Lung (tissue), 16 donors: ENCODE data around the gene AHCY. TPM values are rescaled to one million over a fixed set of nuclear protein-coding genes. Genes with fewer than 3 reads are reported as not detected.
"Not testable (repeated sequence)": the region's sequence is repeated elsewhere in the genome, so short reads cannot be mapped to it uniquely, and the experiment has no call there.

Experiments
- ATAC-seq: fragments of 200-7000 bp; cut with Tn5 transposase; one replicate; pipeline ENCODE4 v1.9.1; 2020; ENCODE audit warnings: moderate number of reproducible peaks; ENCODE audit not compliant: insufficient read depth, low FRiP score
- DNase-seq, 3 donors: peaks; one replicate each; pipeline ENCODE4 v3.0.0-alpha.2; 2013 to 2017
- H3K27ac ChIP-seq, 2 donors: one replicate each; pipeline ENCODE4 v1.5.1; 2013; ENCODE audit warnings: mild to moderate bottlenecking in 2 of 2, moderate library complexity in 2 of 2, control low read depth in 1 of 2, inconsistent platforms in 1 of 2, low read depth in 1 of 2, low read length in 1 of 2
- H3K27me3 ChIP-seq, 3 donors: one replicate each; pipeline ENCODE4 v1.5.1; 2013; ENCODE audit warnings: low read length in 2 of 3; ENCODE audit not compliant: control insufficient read depth in 3 of 3, insufficient read depth in 3 of 3
- H3K36me3 ChIP-seq, 4 donors: one replicate each; pipeline ENCODE4 v1.5.1; 2013; ENCODE audit warnings: low read length in 4 of 4, mild to moderate bottlenecking in 1 of 4, moderate library complexity in 1 of 4; ENCODE audit not compliant: control insufficient read depth in 4 of 4, insufficient read depth in 4 of 4
- H3K4me1 ChIP-seq, 5 donors: one replicate each; pipeline ENCODE4 v1.5.1; 2013; ENCODE audit warnings: low read length in 5 of 5, mild to moderate bottlenecking in 2 of 5, moderate library complexity in 1 of 5; ENCODE audit not compliant: control insufficient read depth in 5 of 5, insufficient read depth in 5 of 5
- H3K4me3 ChIP-seq: one replicate; pipeline ENCODE4 v1.5.1; 2013; ENCODE audit warnings: mild to moderate bottlenecking, control low read depth, moderate library complexity
- H3K9ac ChIP-seq, 2 donors: one replicate each; pipeline ENCODE4 v1.5.1; 2013; ENCODE audit warnings: low read length in 2 of 2, control low read depth in 1 of 2; ENCODE audit not compliant: insufficient read depth in 1 of 2
- H3K9me3 ChIP-seq, 4 donors: one replicate each; pipeline ENCODE4 v1.5.1; 2013; ENCODE audit warnings: low read length in 3 of 4, mild to moderate bottlenecking in 1 of 4, moderate library complexity in 1 of 4; ENCODE audit not compliant: control insufficient read depth in 4 of 4, insufficient read depth in 3 of 4
- WGBS, 2 donors: extraction: QIAGEN DNeasy Blood & Tissue Kit; methylation state at CpG; one replicate each; pipeline ENCODE4 v1.1.7; 2013; 5-methylcytosine and 5-hydroxymethylcytosine counted together
- long read RNA-seq, 5 donors: transcript quantifications; one replicate each; lab custom pipeline, GENCODE V29; 2026
- polyA plus RNA-seq, 2 donors: library from polyadenylated mRNA; stranded (reverse); fragments of 200-250 nt; gene quantifications; one replicate each; pipeline ENCODE4 v1.2.1, GENCODE V29; 2013
- total RNA-seq, 2 donors: library from RNA; depleted of rRNA in 1 of 2; stranded (reverse); fragments of >200 nt in 1 of 2; gene quantifications; one replicate each; pipeline ENCODE4 v1.2.1, GENCODE V29; 2014 to 2021
- TF ChIP-seq, protein P1 (sequence below): IDR thresholded peaks from 2 replicates; pipeline ENCODE4 v1.5.1; 2012; ENCODE audit warnings: mild to moderate bottlenecking; ENCODE audit errors: control extremely low read depth, extremely low read depth
- donor health status: control.
- donor health status: control.
- donor health status: Bipolar disorder and iron deficiency.
- donor health status: healthy.
- donor health status: DM: yes; HTN: yes; CAD: no.

AHCY gene
- 100 to 1,000 TPM in 1 of 2 donors, 10 to 100 TPM in 1; 40.2 to 116 TPM for total RNA-seq
- polyA plus RNA-seq: 100 to 1,000 TPM in 1 of 2 donors, 10 to 100 TPM in 1; 93.7 to 116 TPM
- long read RNA-seq, donor 1, transcript AHCY-201 (10 exons, 2,143 nt): major isoform, 24 of 24 reads
- long read RNA-seq, donor 1, partial matches to known transcripts: 0 of 24 reads
- long read RNA-seq, donor 1, other reads (novel, unspliced or antisense): 0 of 24 reads
- long read RNA-seq, donor 2, transcript AHCY-201 (10 exons, 2,143 nt): major isoform, 13 of 13 reads
- long read RNA-seq, donor 2, partial matches to known transcripts: 0 of 13 reads
- long read RNA-seq, donor 2, other reads (novel, unspliced or antisense): 0 of 13 reads
- long read RNA-seq, donor 3, transcript AHCY-201 (10 exons, 2,143 nt): major isoform, 13 of 13 reads
- long read RNA-seq, donor 3, partial matches to known transcripts: 0 of 13 reads
- long read RNA-seq, donor 3, other reads (novel, unspliced or antisense): 0 of 13 reads
- long read RNA-seq, donor 4, transcript AHCY-201 (10 exons, 2,143 nt): major isoform, 6 of 6 reads
- long read RNA-seq, donor 4, partial matches to known transcripts: 0 of 6 reads
- long read RNA-seq, donor 4, other reads (novel, unspliced or antisense): 0 of 6 reads
- long read RNA-seq, donor 5, transcript AHCY-201 (10 exons, 2,143 nt): major isoform, 31 of 36 reads
- long read RNA-seq, donor 5, partial matches to known transcripts: 5 of 36 reads
- long read RNA-seq, donor 5, other reads (novel, unspliced or antisense): 0 of 36 reads

DNA sequence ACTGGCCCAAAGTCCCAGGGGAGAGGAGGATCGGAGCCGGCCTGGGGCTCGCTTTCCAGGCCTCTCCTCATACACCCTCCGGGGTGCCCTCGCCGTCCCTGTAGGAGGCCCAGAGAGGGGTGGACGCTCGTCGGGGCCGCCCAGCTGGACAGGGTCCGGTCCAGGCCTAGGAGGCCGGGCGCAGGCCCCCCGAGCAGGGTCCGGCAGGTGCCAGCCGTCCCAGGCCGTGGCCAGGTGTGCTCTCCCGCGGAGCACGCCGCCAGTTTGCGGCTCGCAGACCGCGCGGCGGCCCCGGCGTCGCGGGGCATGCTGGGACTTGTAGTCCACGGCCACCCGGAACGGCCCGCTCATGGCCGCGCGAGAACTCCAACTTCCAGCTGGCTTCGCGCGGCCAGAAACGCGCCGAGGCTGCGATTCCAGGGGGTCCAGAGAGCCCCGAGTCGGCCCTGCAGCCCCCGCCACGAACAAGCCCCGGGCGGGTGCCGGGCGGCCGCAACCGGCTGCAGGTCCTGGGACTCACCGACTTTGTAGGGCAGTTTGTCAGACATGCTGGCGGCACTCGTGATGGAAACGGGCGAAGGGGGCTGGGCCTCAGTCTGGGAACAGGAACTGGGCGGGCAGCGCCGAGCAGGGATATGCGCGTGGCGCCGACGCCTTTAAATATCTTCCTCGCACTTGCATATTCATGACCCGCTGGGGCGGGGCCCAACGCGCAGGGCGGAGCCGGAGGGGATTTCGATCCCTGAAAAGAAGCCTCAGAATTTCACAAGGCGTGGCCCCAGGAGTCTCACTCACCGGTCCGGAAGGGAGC lies at the start of gene AHCY:
TSS of gene AHCY (minus strand) at position 633 of the 811 bp plus-strand sequence. CDS start at position 548, 85 bp downstream.
- Histone ChIP-seq H3K9me3 (no peaks in the 10 kb centered on the region), H3K4me3 (peak within 1 kb of the TSS; percentile 73), H3K9ac (peak within 1 kb of the TSS; percentile 75 to 85), H3K36me3 (no peaks in the 10 kb centered on the region), H3K27me3 (no peaks in the 10 kb centered on the region), H3K27ac (peak within 1 kb of the TSS; percentile 94), H3K4me1 (peaks cover 0 to 26% (median 11%) of the 10 kb centered on the region in 5 donors)
- ATAC-seq (peak; percentile 98), DNase-seq (peak; percentile 96 to 97 (median 96))
- 0% methylated on average over 71 to 79 of the region's 79 CpGs for WGBS, 2 donors
- TF ChIP-seq, protein P1, sequence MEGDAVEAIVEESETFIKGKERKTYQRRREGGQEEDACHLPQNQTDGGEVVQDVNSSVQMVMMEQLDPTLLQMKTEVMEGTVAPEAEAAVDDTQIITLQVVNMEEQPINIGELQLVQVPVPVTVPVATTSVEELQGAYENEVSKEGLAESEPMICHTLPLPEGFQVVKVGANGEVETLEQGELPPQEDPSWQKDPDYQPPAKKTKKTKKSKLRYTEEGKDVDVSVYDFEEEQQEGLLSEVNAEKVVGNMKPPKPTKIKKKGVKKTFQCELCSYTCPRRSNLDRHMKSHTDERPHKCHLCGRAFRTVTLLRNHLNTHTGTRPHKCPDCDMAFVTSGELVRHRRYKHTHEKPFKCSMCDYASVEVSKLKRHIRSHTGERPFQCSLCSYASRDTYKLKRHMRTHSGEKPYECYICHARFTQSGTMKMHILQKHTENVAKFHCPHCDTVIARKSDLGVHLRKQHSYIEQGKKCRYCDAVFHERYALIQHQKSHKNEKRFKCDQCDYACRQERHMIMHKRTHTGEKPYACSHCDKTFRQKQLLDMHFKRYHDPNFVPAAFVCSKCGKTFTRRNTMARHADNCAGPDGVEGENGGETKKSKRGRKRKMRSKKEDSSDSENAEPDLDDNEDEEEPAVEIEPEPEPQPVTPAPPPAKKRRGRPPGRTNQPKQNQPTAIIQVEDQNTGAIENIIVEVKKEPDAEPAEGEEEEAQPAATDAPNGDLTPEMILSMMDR: no peak

DNA sequence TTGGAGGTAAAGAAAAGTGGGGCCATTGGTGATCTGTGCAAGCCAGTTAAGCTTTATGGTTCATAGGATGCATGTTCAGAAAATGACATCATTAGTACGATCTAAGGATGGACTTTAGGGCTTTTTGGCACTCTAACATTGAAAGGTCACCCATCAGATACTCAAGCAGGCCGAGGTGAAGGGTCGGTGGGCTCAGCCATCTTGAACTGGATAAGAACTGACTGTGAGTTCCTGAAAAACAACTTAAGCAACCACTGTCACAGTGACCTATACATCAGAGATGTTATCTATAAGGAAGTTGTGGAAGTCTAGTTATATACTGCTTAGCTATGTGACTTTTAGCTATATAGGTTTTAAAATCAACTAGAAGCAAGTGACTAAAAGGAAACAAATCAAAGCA lies 46.9 kb upstream of the AHCY start:
- H3K4me3 ChIP-seq: no peak overlapping the region
- ATAC-seq: no peak
- TF ChIP-seq, protein P1: no peak
- no peak overlapping the region for H3K27ac ChIP-seq
- no peak for DNase-seq
- H3K4me1 ChIP-seq: no peaks in the 10 kb centered on the region
- H3K9me3 ChIP-seq: no peaks in the 10 kb centered on the region
- WGBS, 2 donors: 42 to 57% methylated on average over 3 of the region's 3 CpGs
- H3K36me3 ChIP-seq: no peaks in the 10 kb centered on the region
- H3K27me3 ChIP-seq: no peaks in the 10 kb centered on the region
- H3K9ac ChIP-seq: no peak overlapping the region

DNA sequence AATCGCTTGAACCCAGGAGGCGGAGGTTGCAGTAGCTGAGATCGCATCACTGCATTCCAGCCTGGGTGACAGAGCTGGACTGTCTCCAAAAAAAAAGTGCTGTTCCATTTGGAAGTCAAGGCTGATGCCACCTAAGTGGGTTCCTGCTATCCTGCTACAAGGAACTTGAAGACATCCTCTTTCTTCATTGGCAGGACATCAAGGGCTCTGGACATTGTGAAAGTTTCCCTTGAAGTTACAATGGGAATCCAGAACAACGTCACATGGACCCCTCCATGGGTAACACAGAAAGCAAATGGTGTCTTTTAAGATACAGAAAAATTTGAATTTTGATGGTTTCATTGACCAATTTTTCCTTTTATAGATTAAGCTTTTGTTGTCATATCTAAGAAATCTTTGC lies 44.4 kb upstream of the AHCY start:
- ATAC-seq: no peak
- no peak overlapping the region for H3K9ac ChIP-seq
- 83 to 87% methylated on average over 4 of the region's 4 CpGs for WGBS, 2 donors
- no peaks in the 10 kb centered on the region for H3K27me3 ChIP-seq
- no peak for DNase-seq
- H3K27ac ChIP-seq: no peak overlapping the region
- H3K4me3 ChIP-seq: no peak overlapping the region
- no peaks in the 10 kb centered on the region for H3K4me1 ChIP-seq
- no peaks in the 10 kb centered on the region for H3K36me3 ChIP-seq
- TF ChIP-seq, protein P1: no peak
- no peaks in the 10 kb centered on the region for H3K9me3 ChIP-seq

DNA sequence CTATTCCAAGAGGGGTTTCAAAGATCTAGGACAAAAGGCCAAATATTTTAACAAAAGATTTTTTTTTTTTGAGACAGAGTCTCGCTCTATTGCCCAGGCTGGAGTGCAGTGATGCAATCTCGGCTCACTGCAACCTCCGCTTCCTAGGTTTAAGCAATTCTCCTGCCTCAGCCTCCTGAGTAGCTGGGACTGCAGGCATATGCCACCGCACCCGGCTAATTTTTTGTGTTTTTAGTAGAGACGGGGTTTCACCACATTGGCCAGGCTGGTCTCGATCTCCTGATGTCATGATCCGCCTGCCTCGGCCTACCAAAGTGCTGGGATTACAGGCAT lies 43.3 kb upstream of the AHCY start:
- DNase-seq, H3K27ac ChIP-seq, H3K36me3 ChIP-seq, H3K4me3 ChIP-seq, H3K27me3 ChIP-seq, H3K4me1 ChIP-seq, ATAC-seq, H3K9me3 ChIP-seq, H3K9ac ChIP-seq: not testable (repeated sequence)
- 82 to 95% methylated on average over 9 of the region's 9 CpGs for WGBS, 2 donors

DNA sequence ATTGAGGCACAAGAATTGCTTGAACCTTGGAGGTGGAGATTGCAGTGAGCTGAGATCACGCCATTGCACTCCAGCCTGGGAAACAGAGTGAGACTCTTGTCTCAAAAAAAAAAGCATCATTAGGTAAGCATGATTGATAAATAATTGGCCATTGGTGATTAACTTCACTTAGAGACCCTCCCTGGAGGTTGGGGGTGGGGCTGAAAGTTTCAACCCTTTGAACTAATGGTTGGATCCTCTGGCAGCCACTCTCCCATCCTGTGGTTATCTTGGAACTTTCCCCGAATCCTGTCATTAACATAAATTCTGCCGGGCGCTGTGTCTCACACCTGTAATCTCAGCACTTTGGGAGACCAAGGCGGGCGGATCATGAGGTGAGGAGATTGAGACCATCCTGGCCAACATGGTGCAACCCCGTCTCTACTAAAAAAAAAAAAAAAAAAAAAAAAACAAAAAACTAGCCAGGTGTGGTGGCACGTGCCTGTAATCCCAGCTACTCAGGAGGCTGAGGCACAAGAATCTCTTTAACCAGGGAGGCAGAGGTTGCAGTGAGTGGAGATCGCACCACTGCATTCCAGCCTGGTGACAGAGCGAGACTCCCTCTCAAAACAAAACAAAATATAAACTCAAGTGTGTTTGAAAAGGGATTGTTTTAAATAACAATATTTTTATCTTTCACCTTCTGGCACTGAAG lies 42.8 kb upstream of the AHCY start:
- not testable (repeated sequence) for DNase-seq, H3K9ac ChIP-seq, H3K36me3 ChIP-seq, ATAC-seq, H3K27me3 ChIP-seq, H3K9me3 ChIP-seq, H3K27ac ChIP-seq, H3K4me3 ChIP-seq, H3K4me1 ChIP-seq
- 91 to 93% methylated on average over 10 of the region's 10 CpGs for WGBS, 2 donors
